HG03159 (cell line): Measurements from ENCODE around the gene DCBLD1.
"Not testable (repeated sequence)": the region's sequence is repeated elsewhere in the genome, so short reads cannot be mapped to it uniquely, and the experiment has no call there.

Experiments used
- ATAC-seq: cut with Tn5 transposase; IDR thresholded peaks from one replicate; pipeline ENCODE4 v1.9.1; 2021; ENCODE audit warnings: mild to moderate bottlenecking, moderate library complexity; ENCODE audit not compliant: unreplicated experiment

Gene DCBLD1

GRCh38 chr6:117482240-117483003, at the start of gene DCBLD1:
DCBLD1 (plus strand) TSS chr6:117482674; CDS start chr6:117482782, 108 bp downstream.
- ATAC-seq, result peak; percentile 76

GRCh38 chr6:117440706-117441525, 41.6 kb upstream of the DCBLD1 start:
- no peak for ATAC-seq

- ATAC-seq, result no peak
These were observed 40.6 kb upstream of the DCBLD1 start for GRCh38 chr6:117441824-117442264.

GRCh38 chr6:117442313-117442712, 40.2 kb upstream of the DCBLD1 start:
- ATAC-seq, result not testable (repeated sequence)

GRCh38 chr6:117444600-117444999, 37.9 kb upstream of the DCBLD1 start:
- no peak for ATAC-seq

- ATAC-seq, result no peak
These were observed 35.6 kb upstream of the DCBLD1 start for GRCh38 chr6:117446861-117447260.

GRCh38 chr6:117448011-117448410, 34.5 kb upstream of the DCBLD1 start:
- no peak for ATAC-seq

- no peak for ATAC-seq
These were observed 33.6 kb upstream of the DCBLD1 start for GRCh38 chr6:117448732-117449485.

- ATAC-seq, result peak; percentile 57
These were observed 32.7 kb upstream of the DCBLD1 start for GRCh38 chr6:117449549-117450439.

GRCh38 chr6:117451671-117452070, 30.8 kb upstream of the DCBLD1 start:
- ATAC-seq, result no peak

- ATAC-seq, result no peak
These were observed 26.2 kb upstream of the DCBLD1 start for GRCh38 chr6:117456250-117456649.

GRCh38 chr6:117456998-117457397, 25.5 kb upstream of the DCBLD1 start:
- no peak for ATAC-seq

GRCh38 chr6:117459204-117459944, 23.1 kb upstream of the DCBLD1 start:
- no peak for ATAC-seq

- ATAC-seq, result no peak
These were observed 18.5 kb upstream of the DCBLD1 start for GRCh38 chr6:117463762-117464665.

- no peak for ATAC-seq
These were observed 17.8 kb upstream of the DCBLD1 start for GRCh38 chr6:117464700-117465099.

- no peak for ATAC-seq
These were observed 16.8 kb upstream of the DCBLD1 start for GRCh38 chr6:117465691-117466090.

GRCh38 chr6:117467876-117468275, 14.6 kb upstream of the DCBLD1 start:
- no peak for ATAC-seq

- not testable (repeated sequence) for ATAC-seq
These were observed 13.9 kb upstream of the DCBLD1 start for GRCh38 chr6:117468527-117468926.
